ENCODE measurements around the gene TAS2R20.
"Not testable (repeated sequence)": the region's sequence is repeated elsewhere in the genome, so short reads cannot be mapped to it uniquely, and the experiment has no call there.

The TAS2R20 gene

GRCh38 chr12:10998204-10998603, at the start of gene TAS2R20:
Gene TAS2R20 (minus strand): TSS chr12:10998304. CDS start chr12:10997875, 429 bp downstream.
- in situ Hi-C loops (cut with MboI; ENCODE audit: low sequenced_read_pairs), result no loop called here

GRCh38 chr12:11041366-11041765, 43.3 kb upstream of the TAS2R20 start:
- in situ Hi-C loops (cut with MboI; ENCODE audit: low sequenced_read_pairs), result not testable (repeated sequence)

GRCh38 chr12:11040162-11040561, 42.1 kb upstream of the TAS2R20 start:
- in situ Hi-C loops (cut with MboI; ENCODE audit: low sequenced_read_pairs), result no loop called here

GRCh38 chr12:11039171-11039570, 41.1 kb upstream of the TAS2R20 start:
- in situ Hi-C loops (cut with MboI; ENCODE audit: low sequenced_read_pairs), result no loop called here

- in situ Hi-C loops (cut with MboI; ENCODE audit: low sequenced_read_pairs), result not testable (repeated sequence)
Observed at GRCh38 chr12:11033959-11034358, 35.9 kb upstream of the TAS2R20 start.

GRCh38 chr12:11031307-11031706, 33.2 kb upstream of the TAS2R20 start, which contains the start of gene TAS2R31:
Gene TAS2R31 (minus strand): TSS chr12:11031407. CDS start chr12:11031335, 72 bp downstream.
- in situ Hi-C loops (cut with MboI; ENCODE audit: low sequenced_read_pairs), result no loop called here

- in situ Hi-C loops (cut with MboI; ENCODE audit: low sequenced_read_pairs), result no loop called here
Observed at GRCh38 chr12:11026118-11026517, 28.0 kb upstream of the TAS2R20 start.

- in situ Hi-C loops (cut with MboI; ENCODE audit: low sequenced_read_pairs), result no loop called here
Observed at GRCh38 chr12:11023387-11023786, 25.3 kb upstream of the TAS2R20 start.

- in situ Hi-C loops (cut with MboI; ENCODE audit: low sequenced_read_pairs), result no loop called here
Observed at GRCh38 chr12:11022520-11022919, 24.4 kb upstream of the TAS2R20 start, which contains the start of gene TAS2R19. Gene TAS2R19 (minus strand): TSS chr12:11022620. CDS start chr12:11022571, 49 bp downstream.

- in situ Hi-C loops (cut with MboI; ENCODE audit: low sequenced_read_pairs), result no loop called here
Observed at GRCh38 chr12:11016937-11017336, 18.8 kb upstream of the TAS2R20 start.

GRCh38 chr12:11015775-11016430, 17.8 kb upstream of the TAS2R20 start:
- in situ Hi-C loops (cut with MboI; ENCODE audit: low sequenced_read_pairs), result no loop called here

GRCh38 chr12:11014234-11014633, 16.1 kb upstream of the TAS2R20 start:
- in situ Hi-C loops (cut with MboI; ENCODE audit: low sequenced_read_pairs), result no loop called here

- in situ Hi-C loops (cut with MboI; ENCODE audit: low sequenced_read_pairs), result no loop called here
Observed at GRCh38 chr12:11007608-11008007, 9.5 kb upstream of the TAS2R20 start.

- in situ Hi-C loops (cut with MboI; ENCODE audit: low sequenced_read_pairs), result no loop called here
Observed at GRCh38 chr12:10994307-10994706, 3.8 kb downstream of the TAS2R20 start.

GRCh38 chr12:10989107-10989506, 9.0 kb downstream of the TAS2R20 start:
- in situ Hi-C loops (cut with MboI; ENCODE audit: low sequenced_read_pairs), result no loop called here

GRCh38 chr12:10986812-10987211, 11.3 kb downstream of the TAS2R20 start, which contains the start of gene TAS2R50:
Gene TAS2R50 (minus strand): TSS chr12:10986912. CDS start chr12:10986860, 52 bp downstream.
- in situ Hi-C loops (cut with MboI; ENCODE audit: low sequenced_read_pairs), result no loop called here

- in situ Hi-C loops (cut with MboI; ENCODE audit: low sequenced_read_pairs), result no loop called here
Observed at GRCh38 chr12:10982244-10982643, 15.9 kb downstream of the TAS2R20 start.

GRCh38 chr12:10974965-10975364, 23.1 kb downstream of the TAS2R20 start:
- in situ Hi-C loops (cut with MboI; ENCODE audit: low sequenced_read_pairs), result no loop called here

GRCh38 chr12:10968765-10969456, 29.2 kb downstream of the TAS2R20 start:
- in situ Hi-C loops (cut with MboI; ENCODE audit: low sequenced_read_pairs), result no loop called here

- in situ Hi-C loops (cut with MboI; ENCODE audit: low sequenced_read_pairs), result no loop called here
Observed at GRCh38 chr12:10967409-10967808, 30.7 kb downstream of the TAS2R20 start.

- in situ Hi-C loops (cut with MboI; ENCODE audit: low sequenced_read_pairs), result no loop called here
Observed at GRCh38 chr12:10966314-10966713, 31.8 kb downstream of the TAS2R20 start.

GRCh38 chr12:10965476-10965875, 32.6 kb downstream of the TAS2R20 start:
- in situ Hi-C loops (cut with MboI; ENCODE audit: low sequenced_read_pairs), result no loop called here

Data from hTERT RPE-1 (cell line).